ENCODE measurements around the gene CDC6. TPM values are rescaled to one million over a fixed set of nuclear protein-coding genes. Genes with fewer than 3 reads are reported as not detected.

Gene CDC6
- total RNA-seq, 1 donor from 2014 or later = 0.55 TPM

- Histone ChIP-seq H3K36me3 (peaks cover 7% of the 10 kb centered on the region), H3K4me3 (no peak overlapping the region), H3K27me3 (ENCODE audit: low read depth) (no peaks in the 10 kb centered on the region), H3K4me1 (peaks cover 99% of the 10 kb centered on the region), H3K27ac (replicated peaks) (peak overlapping the region; percentile 90), H3K9me3 (replicated peaks) (no peaks in the 10 kb centered on the region)
- DNase-seq = no peak
- TF ChIP-seq CTCF (IDR thresholded peaks at IDR 0.05; ENCODE audit: borderline replicate concordance) = no peak
- intact Hi-C loops (cut with micrococcal nuclease) = no loop called here
Measured at GRCh38 chr17:40333781-40334448, 46.2 kb downstream of the CDC6 start.

- intact Hi-C loops (cut with micrococcal nuclease) = no loop called here
- no peak for DNase-seq
- no peak for TF ChIP-seq CTCF (IDR thresholded peaks at IDR 0.05; ENCODE audit: borderline replicate concordance)
- H3K9me3 ChIP-seq (replicated peaks) = no peaks in the 10 kb centered on the region
- H3K27me3 ChIP-seq (ENCODE audit: low read depth) = no peaks in the 10 kb centered on the region
- no peak overlapping the region for H3K4me3 ChIP-seq
- H3K36me3 ChIP-seq = peaks cover 7% of the 10 kb centered on the region
- H3K4me1 ChIP-seq = peaks cover 99% of the 10 kb centered on the region
- H3K27ac ChIP-seq (replicated peaks) = peak overlapping the region; percentile 90
Measured at GRCh38 chr17:40335620-40336019, 47.9 kb downstream of the CDC6 start.

- Histone ChIP-seq H3K4me1 (peaks cover 99% of the 10 kb centered on the region), H3K27ac (replicated peaks) (no peak overlapping the region)
- TF ChIP-seq CTCF (IDR thresholded peaks at IDR 0.05; ENCODE audit: borderline replicate concordance) = no peak
Measured at GRCh38 chr17:40337351-40337750, 49.7 kb downstream of the CDC6 start.

GRCh38 chr17:40338058-40338457 is 50.4 kb downstream of the CDC6 start:
- no peaks in the 10 kb centered on the region for H3K27me3 ChIP-seq (ENCODE audit: low read depth)
- H3K27ac ChIP-seq (replicated peaks) = peak overlapping the region; percentile 97
- intact Hi-C loops (cut with micrococcal nuclease) = no loop called here
- no peaks in the 10 kb centered on the region for H3K36me3 ChIP-seq
- TF ChIP-seq CTCF (IDR thresholded peaks at IDR 0.05; ENCODE audit: borderline replicate concordance) = no peak
- H3K4me1 ChIP-seq = peaks cover 99% of the 10 kb centered on the region
- H3K4me3 ChIP-seq = no peak overlapping the region
- H3K9me3 ChIP-seq (replicated peaks) = no peaks in the 10 kb centered on the region
- no peak for DNase-seq

More at GRCh38 chr17:40337351-40337750, 49.7 kb downstream of the CDC6 start:
- intact Hi-C loops (cut with micrococcal nuclease) = no loop called here
- DNase-seq = no peak
- Histone ChIP-seq H3K4me3 (no peak overlapping the region), H3K36me3 (no peaks in the 10 kb centered on the region), H3K27me3 (ENCODE audit: low read depth) (no peaks in the 10 kb centered on the region), H3K9me3 (replicated peaks) (no peaks in the 10 kb centered on the region)

GRCh38 chr17:40338941-40339649 is 51.4 kb downstream of the CDC6 start:
- Histone ChIP-seq H3K4me1 (peaks cover 94% of the 10 kb centered on the region), H3K27ac (replicated peaks) (peak overlapping the region; percentile 97), H3K36me3 (no peaks in the 10 kb centered on the region), H3K27me3 (ENCODE audit: low read depth) (no peaks in the 10 kb centered on the region), H3K4me3 (no peak overlapping the region), H3K9me3 (replicated peaks) (no peaks in the 10 kb centered on the region)
- intact Hi-C loops (cut with micrococcal nuclease) = no loop called here
- TF ChIP-seq CTCF (IDR thresholded peaks at IDR 0.05; ENCODE audit: borderline replicate concordance) = no peak
- no peak for DNase-seq

Data from left ventricle myocardium inferior (tissue), 1 donor.